ENCODE data around the gene LRIT1.

LRIT1 gene

DNA sequence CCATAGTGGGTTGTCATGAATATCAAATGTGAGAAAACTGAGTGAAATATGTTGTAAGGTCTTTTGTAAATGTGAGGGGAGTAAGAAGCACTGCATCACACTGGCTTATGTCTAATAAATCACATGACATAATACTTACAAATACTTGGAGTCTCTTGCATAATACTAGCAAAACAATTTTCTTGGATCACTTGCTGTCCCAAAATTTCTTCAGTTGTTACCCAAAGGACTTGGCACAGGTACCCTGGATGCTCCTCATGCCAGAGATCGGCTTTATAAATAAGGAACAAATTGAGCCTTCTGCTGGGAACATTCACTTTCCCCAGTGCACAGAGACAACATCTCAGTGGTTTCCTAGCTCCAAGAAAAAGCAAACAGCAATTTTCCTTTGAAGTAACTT lies 11.0 kb downstream of the LRIT1 start:
- Histone ChIP-seq H3K4me3 (ENCODE audit: extremely low read depth, insufficient read depth, low read length, poor library complexity, severe bottlenecking) (no peak overlapping the region), H3K9me3 (ENCODE audit: control insufficient read depth, low read length) (no peaks in the 10 kb centered on the region), H3K4me1 (ENCODE audit: control insufficient read depth, insufficient read depth, low read length, poor library complexity, severe bottlenecking) (no peaks in the 10 kb centered on the region), H3K27ac (ENCODE audit: low read depth, low read length, severe bottlenecking) (no peak overlapping the region), H3K36me3 (ENCODE audit: control insufficient read depth, insufficient read depth, low read length) (no peaks in the 10 kb centered on the region)
- WGBS, 2 experiments (ENCODE audit: insufficient coverage in 2 of 2) = 78 to 86% methylated on average over 1 of the region's 1 CpG

DNA sequence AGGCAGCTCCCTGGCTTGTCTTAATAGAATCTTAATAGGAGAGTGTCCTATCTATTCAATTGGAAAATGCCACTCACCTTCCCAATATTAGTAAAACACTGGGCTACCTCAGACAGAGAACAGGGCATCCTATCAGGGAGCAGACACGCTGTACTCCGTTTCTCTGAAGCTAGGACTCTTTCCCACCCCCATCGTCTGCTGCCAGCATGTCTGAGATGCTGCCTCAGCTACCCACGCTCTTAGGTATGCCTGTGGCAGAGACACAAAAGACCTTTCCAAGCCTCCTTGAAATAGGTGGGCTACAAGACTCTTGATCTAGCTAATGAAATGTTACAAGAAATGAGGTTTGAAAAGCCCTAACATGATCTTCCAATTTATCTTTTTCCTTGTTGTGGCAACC lies 13.5 kb downstream of the LRIT1 start:
- WGBS, 2 experiments (ENCODE audit: insufficient coverage in 2 of 2) = 40 to 53% methylated on average over 3 to 4 of the region's 4 CpGs
- Histone ChIP-seq H3K9me3 (ENCODE audit: control insufficient read depth, low read length) (no peaks in the 10 kb centered on the region), H3K4me3 (ENCODE audit: extremely low read depth, insufficient read depth, low read length, poor library complexity, severe bottlenecking) (no peak overlapping the region), H3K27ac (ENCODE audit: low read depth, low read length, severe bottlenecking) (no peak overlapping the region), H3K4me1 (ENCODE audit: control insufficient read depth, insufficient read depth, low read length, poor library complexity, severe bottlenecking) (no peaks in the 10 kb centered on the region), H3K36me3 (ENCODE audit: control insufficient read depth, insufficient read depth, low read length) (no peaks in the 10 kb centered on the region)

GRCh38 chr10:84226616-84227015 lies 14.7 kb downstream of the LRIT1 start:
- 67 to 90% methylated on average over 2 to 3 of the region's 3 CpGs for WGBS, 2 experiments (ENCODE audit: insufficient coverage in 2 of 2)

DNA sequence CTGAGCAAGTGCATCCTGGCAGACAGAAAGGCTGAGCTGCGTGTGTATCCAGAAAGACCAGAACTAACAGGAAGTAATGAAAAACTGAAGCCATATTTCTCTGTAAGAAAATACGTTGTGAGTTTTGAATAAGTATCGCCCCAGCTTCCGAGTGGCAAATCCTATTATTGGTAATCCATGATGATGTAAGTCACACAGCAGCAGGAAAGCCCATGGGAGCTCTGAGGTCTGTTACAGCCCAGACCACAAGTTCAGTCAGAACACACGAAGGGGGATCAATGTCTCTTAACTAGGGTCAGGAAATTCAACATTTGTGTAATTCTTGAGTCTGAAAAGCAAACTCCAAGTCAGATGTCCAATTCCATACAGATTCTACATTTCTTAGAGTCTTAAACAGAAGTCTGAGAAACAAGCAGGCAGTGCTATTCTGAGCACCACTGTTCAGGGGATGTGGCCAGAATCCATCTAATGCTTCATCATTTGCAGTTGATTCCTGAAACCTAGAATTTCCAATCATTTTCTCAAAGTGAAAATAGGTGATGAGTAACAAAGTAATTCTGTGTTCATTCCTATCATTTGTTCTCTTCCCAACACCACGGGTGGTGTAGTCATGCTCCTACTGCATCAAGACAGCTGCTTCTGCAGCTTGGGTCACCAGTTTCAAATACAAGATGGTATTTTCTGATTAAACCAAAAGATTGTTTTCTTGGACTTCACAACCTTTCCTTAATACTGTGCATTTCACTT lies 15.7 kb downstream of the LRIT1 start, which contains the start of gene LRIT2:
Gene LRIT2 (minus strand): TSS at position 118 of the 747 bp plus-strand sequence. CDS start 24 bp downstream, at position 94.
- Histone ChIP-seq H3K4me3 (ENCODE audit: extremely low read depth, insufficient read depth, low read length, poor library complexity, severe bottlenecking) (no peak within 1 kb of the TSS), H3K9me3 (ENCODE audit: control insufficient read depth, low read length) (no peaks in the 10 kb centered on the region), H3K36me3 (ENCODE audit: control insufficient read depth, insufficient read depth, low read length) (no peaks in the 10 kb centered on the region), H3K4me1 (ENCODE audit: control insufficient read depth, insufficient read depth, low read length, poor library complexity, severe bottlenecking) (no peaks in the 10 kb centered on the region), H3K27ac (ENCODE audit: low read depth, low read length, severe bottlenecking) (no peak within 1 kb of the TSS)
- WGBS, 2 experiments (ENCODE audit: insufficient coverage in 2 of 2) = 73 to 79% methylated on average over 5 of the region's 6 CpGs

More at GRCh38 chr10:84226616-84227015, 14.7 kb downstream of the LRIT1 start:
- no peaks in the 10 kb centered on the region for H3K4me1 ChIP-seq (ENCODE audit: control insufficient read depth, insufficient read depth, low read length, poor library complexity, severe bottlenecking)
- no peaks in the 10 kb centered on the region for H3K9me3 ChIP-seq (ENCODE audit: control insufficient read depth, low read length)
- no peak overlapping the region for H3K27ac ChIP-seq (ENCODE audit: low read depth, low read length, severe bottlenecking)
- no peaks in the 10 kb centered on the region for H3K36me3 ChIP-seq (ENCODE audit: control insufficient read depth, insufficient read depth, low read length)
- no peak overlapping the region for H3K4me3 ChIP-seq (ENCODE audit: extremely low read depth, insufficient read depth, low read length, poor library complexity, severe bottlenecking)

GRCh38 chr10:84224411-84225028 lies 16.8 kb downstream of the LRIT1 start:
- Histone ChIP-seq H3K27ac (ENCODE audit: low read depth, low read length, severe bottlenecking) (no peak overlapping the region), H3K4me3 (ENCODE audit: extremely low read depth, insufficient read depth, low read length, poor library complexity, severe bottlenecking) (no peak overlapping the region), H3K9me3 (ENCODE audit: control insufficient read depth, low read length) (no peaks in the 10 kb centered on the region), H3K4me1 (ENCODE audit: control insufficient read depth, insufficient read depth, low read length, poor library complexity, severe bottlenecking) (no peaks in the 10 kb centered on the region), H3K36me3 (ENCODE audit: control insufficient read depth, insufficient read depth, low read length) (no peaks in the 10 kb centered on the region)
- 40 to 63% methylated on average over 4 to 6 of the region's 6 CpGs for WGBS, 2 experiments (ENCODE audit: insufficient coverage in 2 of 2)

- H3K9me3 ChIP-seq (ENCODE audit: control insufficient read depth, low read length) = no peaks in the 10 kb centered on the region
- 56 to 80% methylated on average over 4 to 8 of the region's 8 CpGs for WGBS, 2 experiments (ENCODE audit: insufficient coverage in 2 of 2)
- H3K36me3 ChIP-seq (ENCODE audit: control insufficient read depth, insufficient read depth, low read length) = no peaks in the 10 kb centered on the region
- no peak overlapping the region for H3K27ac ChIP-seq (ENCODE audit: low read depth, low read length, severe bottlenecking)
- no peak overlapping the region for H3K4me3 ChIP-seq (ENCODE audit: extremely low read depth, insufficient read depth, low read length, poor library complexity, severe bottlenecking)
- no peaks in the 10 kb centered on the region for H3K4me1 ChIP-seq (ENCODE audit: control insufficient read depth, insufficient read depth, low read length, poor library complexity, severe bottlenecking)
These were observed 19.4 kb downstream of the LRIT1 start for GRCh38 chr10:84221916-84222315.

GRCh38 chr10:84217746-84218145 lies 23.6 kb downstream of the LRIT1 start:
- Histone ChIP-seq H3K27ac (ENCODE audit: low read depth, low read length, severe bottlenecking) (no peak overlapping the region), H3K4me3 (ENCODE audit: extremely low read depth, insufficient read depth, low read length, poor library complexity, severe bottlenecking) (no peak overlapping the region), H3K9me3 (ENCODE audit: control insufficient read depth, low read length) (no peaks in the 10 kb centered on the region), H3K4me1 (ENCODE audit: control insufficient read depth, insufficient read depth, low read length, poor library complexity, severe bottlenecking) (no peaks in the 10 kb centered on the region), H3K36me3 (ENCODE audit: control insufficient read depth, insufficient read depth, low read length) (no peaks in the 10 kb centered on the region)
- WGBS, 2 experiments (ENCODE audit: insufficient coverage in 2 of 2) = 88% methylated on average over 4 of the region's 4 CpGs

DNA sequence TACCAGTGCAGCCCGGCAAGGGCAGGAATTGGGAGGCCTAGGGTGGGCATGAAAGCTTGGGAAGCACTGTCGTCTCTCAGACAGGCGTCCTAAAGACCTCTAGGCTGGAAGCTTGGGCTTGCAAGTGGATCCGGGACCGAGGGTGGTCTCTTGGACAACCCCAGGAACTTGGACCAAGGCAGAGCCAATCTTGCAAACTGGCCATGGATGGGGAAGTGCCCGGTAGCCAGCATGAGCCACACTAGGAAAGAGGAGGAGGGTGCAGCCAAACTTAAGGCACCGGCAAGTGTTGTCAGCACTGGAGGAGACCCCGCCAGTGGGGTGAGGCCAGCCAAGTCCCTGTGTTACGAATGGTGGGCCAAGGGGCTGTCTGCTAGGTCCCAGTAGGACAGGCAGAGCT lies 24.5 kb downstream of the LRIT1 start:
- WGBS, 2 experiments (ENCODE audit: insufficient coverage in 2 of 2) = 88 to 91% methylated on average over 7 to 9 of the region's 9 CpGs
- Histone ChIP-seq H3K27ac (ENCODE audit: low read depth, low read length, severe bottlenecking) (no peak overlapping the region), H3K4me3 (ENCODE audit: extremely low read depth, insufficient read depth, low read length, poor library complexity, severe bottlenecking) (no peak overlapping the region), H3K4me1 (ENCODE audit: control insufficient read depth, insufficient read depth, low read length, poor library complexity, severe bottlenecking) (no peaks in the 10 kb centered on the region), H3K9me3 (ENCODE audit: control insufficient read depth, low read length) (no peaks in the 10 kb centered on the region), H3K36me3 (ENCODE audit: control insufficient read depth, insufficient read depth, low read length) (no peaks in the 10 kb centered on the region)

DNA sequence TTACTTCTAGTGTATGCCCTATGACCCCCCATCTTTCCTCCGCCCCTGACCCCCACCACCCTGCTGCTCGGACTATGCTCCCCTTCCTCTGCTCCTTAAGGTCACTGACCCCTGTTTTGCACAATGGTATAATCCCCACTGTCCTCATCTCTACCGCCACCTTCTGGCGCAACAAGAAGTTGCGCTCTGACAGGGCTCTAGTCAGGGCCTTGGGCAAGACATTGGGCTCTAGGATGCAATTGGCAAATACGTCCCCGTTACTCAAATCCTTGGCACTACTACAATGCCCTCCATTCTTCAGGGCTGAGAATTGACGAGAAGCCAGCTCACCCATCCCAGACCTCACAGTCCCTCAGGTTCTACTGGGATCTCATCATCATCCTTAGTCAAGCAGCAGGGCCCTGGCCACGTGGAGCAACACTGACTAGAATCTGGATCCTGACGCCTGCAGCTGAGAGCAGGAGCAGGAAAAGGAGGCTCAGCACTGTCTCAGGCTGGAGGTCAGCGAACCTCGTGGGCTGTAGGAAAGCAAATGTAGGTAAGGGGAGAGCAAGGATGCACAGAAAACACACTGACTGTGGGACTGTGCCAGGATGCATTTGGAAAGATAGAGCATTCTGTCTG lies 26.6 kb downstream of the LRIT1 start:
- Histone ChIP-seq H3K36me3 (ENCODE audit: control insufficient read depth, insufficient read depth, low read length) (no peaks in the 10 kb centered on the region), H3K9me3 (ENCODE audit: control insufficient read depth, low read length) (no peaks in the 10 kb centered on the region), H3K4me3 (ENCODE audit: extremely low read depth, insufficient read depth, low read length, poor library complexity, severe bottlenecking) (no peak overlapping the region), H3K27ac (ENCODE audit: low read depth, low read length, severe bottlenecking) (no peak overlapping the region), H3K4me1 (ENCODE audit: control insufficient read depth, insufficient read depth, low read length, poor library complexity, severe bottlenecking) (no peaks in the 10 kb centered on the region)
- 68 to 74% methylated on average over 9 to 12 of the region's 12 CpGs for WGBS, 2 experiments (ENCODE audit: insufficient coverage in 2 of 2)

DNA sequence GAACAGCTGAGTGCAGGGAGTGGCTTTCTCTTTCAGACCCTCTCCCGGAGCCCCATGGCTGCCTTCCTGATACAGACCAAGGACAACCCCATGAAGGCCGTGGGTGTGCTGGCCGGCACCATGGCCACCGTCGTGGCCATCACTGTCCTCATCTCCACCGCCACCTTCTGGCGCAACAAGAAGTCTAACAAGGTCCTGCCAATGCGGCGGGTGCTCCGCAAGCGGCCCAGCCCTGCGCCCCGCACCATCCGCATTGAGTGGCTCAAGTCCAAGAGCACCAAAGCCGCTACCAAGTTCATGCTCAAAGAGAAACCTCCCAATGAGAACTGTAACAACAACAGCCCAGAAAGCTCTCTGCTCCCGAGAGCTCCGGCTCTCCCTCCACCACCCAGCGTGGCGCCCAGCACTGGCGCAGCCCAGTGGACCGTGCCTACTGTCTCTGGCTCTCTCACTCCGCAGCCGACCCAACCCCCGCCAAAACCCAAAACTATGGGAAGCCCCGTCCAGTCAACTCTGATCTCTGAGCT lies 27.2 kb downstream of the LRIT1 start:
- 89 to 96% methylated on average over 20 to 25 of the region's 25 CpGs for WGBS, 2 experiments (ENCODE audit: insufficient coverage in 2 of 2)
- Histone ChIP-seq H3K36me3 (ENCODE audit: control insufficient read depth, insufficient read depth, low read length) (no peaks in the 10 kb centered on the region), H3K4me3 (ENCODE audit: extremely low read depth, insufficient read depth, low read length, poor library complexity, severe bottlenecking) (no peak overlapping the region), H3K27ac (ENCODE audit: low read depth, low read length, severe bottlenecking) (no peak overlapping the region), H3K4me1 (ENCODE audit: control insufficient read depth, insufficient read depth, low read length, poor library complexity, severe bottlenecking) (no peaks in the 10 kb centered on the region), H3K9me3 (ENCODE audit: control insufficient read depth, low read length) (no peaks in the 10 kb centered on the region)

Measured in mesodermal cell (in vitro differentiated cells).